Lower lobe of right lung (tissue), 2 donors: ENCODE results near the gene AHI1. TPM values are rescaled to one million over a fixed set of nuclear protein-coding genes. Genes with fewer than 3 reads are reported as not detected.

Source experiments
- ATAC-seq, 2 donors: fragments of 200-7000 bp; cut with Tn5 transposase; one replicate each; pipeline ENCODE4 v1.9.1; 2020 to 2022; ENCODE audit warnings: mild to moderate bottlenecking in 2 of 2, moderate library complexity in 2 of 2
- DNase-seq: peaks from one replicate; pipeline ENCODE4 v3.0.0-alpha.2; 2020
- H3K27ac ChIP-seq: fragments of 200-600 bp; one replicate; pipeline ENCODE4 v1.8.0; 2022
- H3K27me3 ChIP-seq: fragments of 200-600 bp; one replicate; pipeline ENCODE4 v1.8.0; 2022; ENCODE audit warnings: low read depth
- H3K36me3 ChIP-seq: fragments of 200-600 bp; one replicate; pipeline ENCODE4 v1.8.0; 2022; ENCODE audit warnings: mild to moderate bottlenecking
- H3K4me1 ChIP-seq: fragments of 200-600 bp; one replicate; pipeline ENCODE4 v1.8.0; 2022
- H3K4me3 ChIP-seq: fragments of 200-600 bp; one replicate; pipeline ENCODE4 v1.8.0; 2022; ENCODE audit warnings: mild to moderate bottlenecking
- H3K9me3 ChIP-seq: fragments of 200-600 bp; one replicate; pipeline ENCODE4 v1.8.0; 2022
- intact Hi-C: fragments of 100-400 bp; cut with DNase I; formaldehyde crosslinking; loops from one replicate; pipeline ENCODE4 v1.11.0; 2022
- total RNA-seq: library from RNA; stranded (reverse); fragmentation: NEBNext Ultra II Directional; extraction: Animal tissue kit (Norgen Biotek cat#: 25700); gene quantifications from one replicate; pipeline ENCODE4 v1.2.1, GENCODE V29; 2021
- TF ChIP-seq, protein P1 (sequence below): fragments of 200-600 bp; IDR thresholded peaks from one replicate; pipeline ENCODE4 v1.8.0; 2022; ENCODE audit warnings: antibody characterized with exemption, mild to moderate bottlenecking
- donor health status: DM: no; HTN: yes; CAD: no; lungs with severe emphysema.

Gene AHI1
- total RNA-seq, 1 donor from 2014 or later, result 31.7 TPM

DNA sequence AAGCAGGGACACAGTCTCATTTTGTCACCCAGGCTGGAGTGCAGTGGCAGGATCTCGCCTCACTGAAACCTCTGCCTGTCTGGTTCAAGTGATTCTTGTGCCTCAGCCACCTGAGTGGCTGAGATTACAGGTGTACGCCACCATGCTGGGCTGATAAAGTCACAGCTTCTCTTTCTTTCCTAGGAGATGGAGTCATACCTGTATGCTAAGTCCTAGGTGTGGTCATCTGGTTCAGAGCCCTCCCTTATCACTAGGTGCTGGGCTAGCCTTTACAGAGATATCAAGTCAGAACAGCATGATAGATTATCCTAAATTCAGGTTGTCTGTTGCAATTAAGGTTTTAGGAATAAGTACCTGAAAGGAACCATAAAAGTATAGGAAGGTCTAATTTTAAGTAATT, 86.7 kb downstream of the AHI1 start:
- no peak overlapping the region for H3K4me3 ChIP-seq
- H3K9me3 ChIP-seq, result no peaks in the 10 kb centered on the region
- H3K27me3 ChIP-seq, result no peaks in the 10 kb centered on the region
- peaks cover 22% of the 10 kb centered on the region for H3K36me3 ChIP-seq
- ATAC-seq (no peak), DNase-seq (no peak)
- intact Hi-C loops, result no loop called here
- TF ChIP-seq, protein P1, sequence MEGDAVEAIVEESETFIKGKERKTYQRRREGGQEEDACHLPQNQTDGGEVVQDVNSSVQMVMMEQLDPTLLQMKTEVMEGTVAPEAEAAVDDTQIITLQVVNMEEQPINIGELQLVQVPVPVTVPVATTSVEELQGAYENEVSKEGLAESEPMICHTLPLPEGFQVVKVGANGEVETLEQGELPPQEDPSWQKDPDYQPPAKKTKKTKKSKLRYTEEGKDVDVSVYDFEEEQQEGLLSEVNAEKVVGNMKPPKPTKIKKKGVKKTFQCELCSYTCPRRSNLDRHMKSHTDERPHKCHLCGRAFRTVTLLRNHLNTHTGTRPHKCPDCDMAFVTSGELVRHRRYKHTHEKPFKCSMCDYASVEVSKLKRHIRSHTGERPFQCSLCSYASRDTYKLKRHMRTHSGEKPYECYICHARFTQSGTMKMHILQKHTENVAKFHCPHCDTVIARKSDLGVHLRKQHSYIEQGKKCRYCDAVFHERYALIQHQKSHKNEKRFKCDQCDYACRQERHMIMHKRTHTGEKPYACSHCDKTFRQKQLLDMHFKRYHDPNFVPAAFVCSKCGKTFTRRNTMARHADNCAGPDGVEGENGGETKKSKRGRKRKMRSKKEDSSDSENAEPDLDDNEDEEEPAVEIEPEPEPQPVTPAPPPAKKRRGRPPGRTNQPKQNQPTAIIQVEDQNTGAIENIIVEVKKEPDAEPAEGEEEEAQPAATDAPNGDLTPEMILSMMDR, result no peak
- no peaks in the 10 kb centered on the region for H3K4me1 ChIP-seq
- no peak overlapping the region for H3K27ac ChIP-seq

DNA sequence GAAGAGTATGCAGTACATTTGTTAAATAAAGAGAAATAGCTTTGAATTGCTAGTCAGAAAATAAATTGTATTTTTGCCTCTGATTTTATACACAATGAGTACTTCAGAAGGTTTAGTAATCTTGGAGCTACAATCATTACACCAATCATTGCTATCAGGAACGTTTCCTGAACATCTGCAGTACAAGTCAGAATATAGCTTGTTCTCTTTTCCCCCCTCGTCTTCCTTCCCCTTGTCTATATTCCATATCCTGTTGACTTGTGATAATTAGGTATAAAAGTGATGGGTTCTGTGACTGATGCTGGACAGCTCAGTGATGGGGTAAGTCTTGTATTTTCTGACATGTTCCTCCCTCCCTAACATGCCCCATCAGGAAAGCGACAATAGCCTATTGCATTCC, 94.0 kb downstream of the AHI1 start:
- Histone ChIP-seq H3K9me3 (no peaks in the 10 kb centered on the region), H3K27me3 (no peaks in the 10 kb centered on the region), H3K36me3 (peaks cover 27% of the 10 kb centered on the region), H3K4me1 (no peaks in the 10 kb centered on the region), H3K27ac (no peak overlapping the region), H3K4me3 (no peak overlapping the region)
- TF ChIP-seq, protein P1, result no peak
- ATAC-seq, result no peak
- intact Hi-C loops, result no loop called here
- no peak for DNase-seq

DNA sequence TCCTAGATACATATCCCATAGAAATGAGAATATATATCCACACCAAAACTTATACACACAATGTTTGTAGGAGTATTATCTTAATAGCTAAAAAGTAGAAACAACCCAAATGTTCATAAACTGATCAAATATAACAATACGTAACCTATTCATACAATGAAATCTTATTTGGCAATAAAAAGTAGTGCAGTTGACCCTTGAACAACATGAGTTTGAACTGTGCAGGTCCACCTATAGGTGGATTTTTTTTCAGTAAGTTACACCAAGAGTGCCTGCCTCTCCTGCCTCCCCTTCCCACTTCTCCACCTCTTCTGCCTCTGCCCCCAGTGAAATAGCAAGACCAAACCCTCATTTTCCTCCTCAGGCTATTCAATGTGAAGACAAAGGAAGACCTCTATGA, 95.2 kb downstream of the AHI1 start:
- Histone ChIP-seq H3K9me3 (no peaks in the 10 kb centered on the region), H3K4me3 (no peak overlapping the region), H3K27ac (no peak overlapping the region), H3K4me1 (no peaks in the 10 kb centered on the region), H3K27me3 (no peaks in the 10 kb centered on the region), H3K36me3 (peaks cover 27% of the 10 kb centered on the region)
- ATAC-seq (no peak), DNase-seq (no peak)
- intact Hi-C loops, result no loop called here
- TF ChIP-seq, protein P1, result no peak

DNA sequence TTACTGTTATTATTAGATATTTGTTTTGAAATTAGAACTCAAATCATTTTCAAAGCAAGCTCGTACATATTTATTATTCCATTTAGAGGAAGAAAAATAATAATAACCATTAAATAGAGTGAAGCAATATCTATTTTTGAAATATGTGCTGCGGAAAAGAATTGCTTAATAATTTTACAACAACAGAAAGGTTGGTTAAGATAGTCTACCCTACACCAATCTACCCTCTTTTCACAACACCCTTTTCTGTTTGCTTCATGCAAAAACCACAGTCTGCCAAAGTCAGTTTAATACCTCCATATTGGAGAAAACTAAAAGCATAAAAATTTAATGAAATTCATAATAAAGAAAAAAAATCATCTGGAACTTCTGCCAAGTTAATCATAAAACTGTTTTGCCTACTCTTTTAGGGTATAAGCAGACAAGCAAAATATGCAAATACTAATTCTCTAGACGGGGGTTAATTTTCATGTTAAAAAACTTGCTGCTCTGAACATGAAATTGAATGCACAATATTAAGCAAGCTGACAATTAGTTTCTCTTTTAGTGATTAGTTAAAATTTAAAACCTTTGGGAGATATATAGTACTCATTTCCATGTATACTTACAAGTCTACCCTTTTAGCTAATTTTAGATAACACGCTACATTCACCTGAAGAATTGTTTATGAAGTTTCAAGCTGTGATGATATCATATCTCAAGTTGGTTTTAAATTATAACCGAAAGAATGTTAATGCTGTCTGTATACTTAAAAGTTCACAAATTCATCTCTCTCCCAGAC, 100.2 kb downstream of the AHI1 start:
- Histone ChIP-seq H3K36me3 (peaks cover 4% of the 10 kb centered on the region), H3K27ac (no peak overlapping the region), H3K4me3 (no peak overlapping the region), H3K4me1 (no peaks in the 10 kb centered on the region), H3K27me3 (no peaks in the 10 kb centered on the region), H3K9me3 (no peaks in the 10 kb centered on the region)
- TF ChIP-seq, protein P1, result no peak
- intact Hi-C loops, result no loop called here
- DNase-seq, result no peak
- no peak for ATAC-seq

DNA sequence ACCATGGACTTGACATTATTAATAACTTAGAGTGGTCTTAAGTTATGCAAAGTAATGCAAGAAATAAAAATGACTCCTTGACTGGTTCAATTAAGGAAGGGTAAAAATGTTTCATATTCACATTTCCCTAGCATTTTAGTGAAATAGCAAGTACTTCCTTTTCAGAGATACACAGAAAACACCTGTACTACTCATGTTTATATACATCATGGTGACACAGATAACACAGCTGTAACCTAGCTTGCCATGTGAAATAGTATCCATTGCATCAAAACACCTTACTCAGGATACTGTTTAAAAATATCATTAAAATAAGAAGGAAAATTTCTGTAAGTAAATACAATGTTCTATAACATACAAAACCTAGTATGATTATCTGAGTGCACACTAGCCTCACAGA, 102.4 kb downstream of the AHI1 start:
- Histone ChIP-seq H3K4me1 (no peaks in the 10 kb centered on the region), H3K27ac (no peak overlapping the region), H3K9me3 (no peaks in the 10 kb centered on the region), H3K36me3 (no peaks in the 10 kb centered on the region), H3K4me3 (no peak overlapping the region), H3K27me3 (no peaks in the 10 kb centered on the region)
- DNase-seq (no peak), ATAC-seq (no peak)
- TF ChIP-seq, protein P1, result no peak
- intact Hi-C loops, result no loop called here
